Natural killer cell (primary cell): ENCODE data around the gene GTF2A1. TPM values are rescaled to one million over a fixed set of nuclear protein-coding genes. Genes with fewer than 3 reads are reported as not detected.

Source experiments
- ATAC-seq, 3 donors: fragments of 150-1000 bp in 2 of 3; fragments of 200-7000 bp in 1 of 3; cut with Tn5 transposase; 1 replicate in 1 of 3; 2 replicates in 2 of 3; pipeline ENCODE4 v1.10.0; 2021; ENCODE audit warnings: mild to moderate bottlenecking in 2 of 3, moderate library complexity in 2 of 3
- DNase-seq, 2 donors: peaks; one replicate each; pipeline versions ENCODE4 v3.0.0 to v3.0.0-alpha.2; 2013 to 2021; ENCODE audit warnings: mixed read lengths in 1 of 2
- H3K27ac ChIP-seq: one replicate; pipeline ENCODE4 v1.5.1; 2013; ENCODE audit warnings: mild to moderate bottlenecking, low read length
- H3K27me3 ChIP-seq: one replicate; pipeline ENCODE4 v1.6.1; 2013; ENCODE audit warnings: low read length; ENCODE audit not compliant: control insufficient read depth, insufficient read depth
- H3K36me3 ChIP-seq: one replicate; pipeline ENCODE4 v1.6.1; 2013; ENCODE audit warnings: low read length; ENCODE audit not compliant: control insufficient read depth, insufficient read depth
- H3K4me1 ChIP-seq: one replicate; pipeline ENCODE4 v1.6.1; 2013; ENCODE audit warnings: low read length; ENCODE audit not compliant: control insufficient read depth, insufficient read depth
- H3K4me3 ChIP-seq: one replicate; pipeline ENCODE4 v1.5.1; 2013; ENCODE audit warnings: low read length
- H3K9me3 ChIP-seq: one replicate; pipeline ENCODE4 v1.6.1; 2013; ENCODE audit warnings: low read length; ENCODE audit not compliant: control insufficient read depth, insufficient read depth
- H3K27ac Mint-ChIP-seq, 2 donors: one replicate each; pipeline ENCODE4 v1.8.0; 2022; ENCODE audit warnings: mild to moderate bottlenecking in 2 of 2, mixed read lengths in 2 of 2, moderate library complexity in 1 of 2
- H3K27me3 Mint-ChIP-seq, 2 donors: one replicate each; pipeline ENCODE4 v1.8.0; 2022; ENCODE audit warnings: low read depth in 2 of 2, mixed read lengths in 2 of 2
- H3K36me3 Mint-ChIP-seq: one replicate; pipeline ENCODE4 v1.8.0; 2022; ENCODE audit warnings: mixed read lengths
- H3K4me1 Mint-ChIP-seq, 2 donors: one replicate each; pipeline ENCODE4 v1.8.0; 2022; ENCODE audit warnings: mixed read lengths in 2 of 2
- H3K4me3 Mint-ChIP-seq: one replicate; pipeline ENCODE4 v1.8.0; 2022; ENCODE audit warnings: mild to moderate bottlenecking, moderate library complexity, mixed read lengths
- H3K9me3 Mint-ChIP-seq, 2 donors: one replicate each; pipeline ENCODE4 v1.8.0; 2022; ENCODE audit warnings: mixed read lengths in 2 of 2
- WGBS: methylation state at CpG from one replicate; pipeline ENCODE4 v1.1.7; 2013; ENCODE audit warnings: missing lambda C conversion rate; ENCODE audit not compliant: insufficient coverage; 5-methylcytosine and 5-hydroxymethylcytosine counted together
- intact Hi-C: fragments of 100-400 bp; cut with micrococcal nuclease; formaldehyde crosslinking; loops from one replicate; pipeline ENCODE4 v1.14.2; 2022
- total RNA-seq, 4 donors: library from RNA; stranded (reverse); fragments of 120-200 nt in 1 of 4; gene quantifications; one replicate each; pipeline versions ENCODE4 v1.2.3 to v1.2.4, GENCODE V29; 2013 to 2022
- TF ChIP-seq, protein P1 (sequence below): fragments of 200-600 bp; IDR thresholded peaks from one replicate; pipeline ENCODE4 v1.8.0; 2022; ENCODE audit warnings: antibody characterized with exemption

The GTF2A1 gene
- total RNA-seq, 3 donors from 2014 or later (not counting 1 experiment from before 2014, with no cell fraction given): 24.5 to 32.7 (median 28.6) TPM

- H3K36me3 Mint-ChIP-seq: no peaks in the 10 kb centered on the region
- no peak overlapping the region for H3K27ac Mint-ChIP-seq
- DNase-seq (peak in 1 of 2 donors; percentile 6), ATAC-seq (no peak)
- TF ChIP-seq, protein P1, sequence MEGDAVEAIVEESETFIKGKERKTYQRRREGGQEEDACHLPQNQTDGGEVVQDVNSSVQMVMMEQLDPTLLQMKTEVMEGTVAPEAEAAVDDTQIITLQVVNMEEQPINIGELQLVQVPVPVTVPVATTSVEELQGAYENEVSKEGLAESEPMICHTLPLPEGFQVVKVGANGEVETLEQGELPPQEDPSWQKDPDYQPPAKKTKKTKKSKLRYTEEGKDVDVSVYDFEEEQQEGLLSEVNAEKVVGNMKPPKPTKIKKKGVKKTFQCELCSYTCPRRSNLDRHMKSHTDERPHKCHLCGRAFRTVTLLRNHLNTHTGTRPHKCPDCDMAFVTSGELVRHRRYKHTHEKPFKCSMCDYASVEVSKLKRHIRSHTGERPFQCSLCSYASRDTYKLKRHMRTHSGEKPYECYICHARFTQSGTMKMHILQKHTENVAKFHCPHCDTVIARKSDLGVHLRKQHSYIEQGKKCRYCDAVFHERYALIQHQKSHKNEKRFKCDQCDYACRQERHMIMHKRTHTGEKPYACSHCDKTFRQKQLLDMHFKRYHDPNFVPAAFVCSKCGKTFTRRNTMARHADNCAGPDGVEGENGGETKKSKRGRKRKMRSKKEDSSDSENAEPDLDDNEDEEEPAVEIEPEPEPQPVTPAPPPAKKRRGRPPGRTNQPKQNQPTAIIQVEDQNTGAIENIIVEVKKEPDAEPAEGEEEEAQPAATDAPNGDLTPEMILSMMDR: no peak
- WGBS: 39% methylated on average over 2 of the region's 3 CpGs
- Histone ChIP-seq H3K27ac (no peak overlapping the region), H3K4me3 (no peak overlapping the region), H3K9me3 (no peaks in the 10 kb centered on the region), H3K36me3 (no peaks in the 10 kb centered on the region), H3K27me3 (no peaks in the 10 kb centered on the region), H3K4me1 (no peaks in the 10 kb centered on the region)
- intact Hi-C loops: no loop called here
- H3K9me3 Mint-ChIP-seq: no peaks in the 10 kb centered on the region
- no peaks in the 10 kb centered on the region for H3K4me1 Mint-ChIP-seq
- no peak overlapping the region for H3K4me3 Mint-ChIP-seq
- peaks cover 4 to 18% of the 10 kb centered on the region in 2 donors for H3K27me3 Mint-ChIP-seq
These were observed 47.3 kb upstream of the GTF2A1 start for GRCh38 chr14:81268016-81268416.

GRCh38 chr14:81265636-81266169, 44.9 kb upstream of the GTF2A1 start:
- H3K4me3 ChIP-seq: no peak overlapping the region
- H3K36me3 Mint-ChIP-seq: no peaks in the 10 kb centered on the region
- WGBS: 88% methylated on average over 2 of the region's 3 CpGs
- H3K4me3 Mint-ChIP-seq: no peak overlapping the region
- TF ChIP-seq, protein P1: no peak
- H3K27ac ChIP-seq: no peak overlapping the region
- no peaks in the 10 kb centered on the region for H3K4me1 Mint-ChIP-seq
- H3K9me3 Mint-ChIP-seq: no peaks in the 10 kb centered on the region
- no peaks in the 10 kb centered on the region for H3K9me3 ChIP-seq
- H3K4me1 ChIP-seq: no peaks in the 10 kb centered on the region
- no peaks in the 10 kb centered on the region for H3K36me3 ChIP-seq
- ATAC-seq (no peak), DNase-seq (no peak)
- no peak overlapping the region for H3K27ac Mint-ChIP-seq
- H3K27me3 Mint-ChIP-seq: peaks cover 8 to 38% of the 10 kb centered on the region in 2 donors
- intact Hi-C loops: no loop called here
- no peaks in the 10 kb centered on the region for H3K27me3 ChIP-seq

DNA sequence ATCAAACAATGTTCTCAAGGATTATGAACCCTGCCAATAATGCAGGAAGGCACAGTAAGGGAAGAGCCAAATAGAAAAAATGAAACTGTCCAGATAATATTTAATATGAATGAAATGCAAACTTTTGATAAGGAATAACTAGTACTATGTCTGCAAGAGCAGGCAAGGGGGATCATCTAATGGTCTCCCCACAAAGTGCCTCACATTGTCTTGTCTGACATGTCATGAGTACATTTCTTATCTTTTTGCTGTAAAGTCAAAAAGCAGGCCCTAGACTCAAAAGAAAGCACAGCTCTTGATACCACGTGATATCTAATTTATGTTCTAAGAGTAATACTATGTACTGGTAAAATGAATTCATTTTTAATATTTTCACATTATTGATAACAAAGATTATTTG, 43.9 kb upstream of the GTF2A1 start:
- WGBS: no CpG with 5 or more reads among the region's 1 CpG
- DNase-seq (no peak), ATAC-seq (no peak)
- intact Hi-C loops: no loop called here
- Histone ChIP-seq H3K9me3 (no peaks in the 10 kb centered on the region), H3K27me3 (no peaks in the 10 kb centered on the region), H3K4me3 (no peak overlapping the region), H3K27ac (no peak overlapping the region), H3K4me1 (no peaks in the 10 kb centered on the region), H3K36me3 (no peaks in the 10 kb centered on the region)
- Mint-ChIP-seq H3K9me3 (no peaks in the 10 kb centered on the region), H3K36me3 (no peaks in the 10 kb centered on the region), H3K27me3 (peaks cover 12 to 40% of the 10 kb centered on the region in 2 donors), H3K4me1 (no peaks in the 10 kb centered on the region), H3K27ac (no peak overlapping the region), H3K4me3 (no peak overlapping the region)
- TF ChIP-seq, protein P1: no peak

- Mint-ChIP-seq H3K4me1 (no peaks in the 10 kb centered on the region), H3K36me3 (no peaks in the 10 kb centered on the region), H3K9me3 (no peaks in the 10 kb centered on the region), H3K27me3 (peaks cover 10 to 45% of the 10 kb centered on the region in 2 donors), H3K4me3 (no peak overlapping the region), H3K27ac (no peak overlapping the region)
- Histone ChIP-seq H3K4me1 (no peaks in the 10 kb centered on the region), H3K4me3 (no peak overlapping the region), H3K27me3 (no peaks in the 10 kb centered on the region), H3K27ac (no peak overlapping the region), H3K9me3 (no peaks in the 10 kb centered on the region), H3K36me3 (no peaks in the 10 kb centered on the region)
- no peak for DNase-seq
- ATAC-seq: peak in 1 of 3 donors; percentile 67
- TF ChIP-seq, protein P1: no peak
- WGBS: 88% methylated on average over 3 of the region's 4 CpGs
- intact Hi-C loops: no loop called here
These were observed 43.1 kb upstream of the GTF2A1 start for GRCh38 chr14:81263777-81264410.
